HG03103 (cell line): Measurements from ENCODE around the gene TMEM80.
"Not testable (repeated sequence)": the region's sequence is repeated elsewhere in the genome, so short reads cannot be mapped to it uniquely, and the experiment has no call there.

ENCODE experiments used
- ATAC-seq: cut with Tn5 transposase; IDR thresholded peaks from one replicate; pipeline ENCODE4 v1.9.1; 2021; ENCODE audit warnings: low read depth; ENCODE audit not compliant: unreplicated experiment

TMEM80 gene

DNA sequence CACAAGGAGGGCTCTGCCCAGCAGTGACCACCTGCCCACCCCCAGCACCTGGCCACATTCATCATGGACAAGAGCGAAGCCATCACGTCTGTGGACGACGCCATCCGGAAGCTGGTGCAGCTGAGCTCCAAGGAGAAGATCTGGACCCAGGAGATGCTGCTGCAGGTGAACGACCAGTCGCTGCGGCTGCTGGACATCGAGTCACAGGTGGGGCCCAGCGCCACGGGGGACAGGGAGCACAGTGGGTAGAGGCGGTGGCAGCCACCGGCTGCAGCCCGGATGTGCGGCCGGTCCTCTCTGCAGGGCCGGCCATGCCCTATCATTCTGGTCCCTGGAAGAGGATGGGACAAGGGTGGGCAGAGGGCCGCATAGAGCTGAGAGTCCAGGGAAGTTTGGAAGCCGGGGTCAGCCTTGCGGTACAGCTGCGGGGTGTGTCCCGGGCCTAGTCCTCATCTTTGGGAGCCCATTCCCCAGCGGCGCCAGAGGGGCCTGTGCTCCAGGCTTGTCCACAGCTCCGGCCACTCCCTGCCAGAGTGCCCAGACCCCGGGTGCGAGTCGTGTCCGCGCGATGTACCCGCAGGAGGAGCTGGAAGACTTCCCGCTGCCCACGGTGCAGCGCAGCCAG is 24.5 kb downstream of the TMEM80 start:
- no peak for ATAC-seq

DNA sequence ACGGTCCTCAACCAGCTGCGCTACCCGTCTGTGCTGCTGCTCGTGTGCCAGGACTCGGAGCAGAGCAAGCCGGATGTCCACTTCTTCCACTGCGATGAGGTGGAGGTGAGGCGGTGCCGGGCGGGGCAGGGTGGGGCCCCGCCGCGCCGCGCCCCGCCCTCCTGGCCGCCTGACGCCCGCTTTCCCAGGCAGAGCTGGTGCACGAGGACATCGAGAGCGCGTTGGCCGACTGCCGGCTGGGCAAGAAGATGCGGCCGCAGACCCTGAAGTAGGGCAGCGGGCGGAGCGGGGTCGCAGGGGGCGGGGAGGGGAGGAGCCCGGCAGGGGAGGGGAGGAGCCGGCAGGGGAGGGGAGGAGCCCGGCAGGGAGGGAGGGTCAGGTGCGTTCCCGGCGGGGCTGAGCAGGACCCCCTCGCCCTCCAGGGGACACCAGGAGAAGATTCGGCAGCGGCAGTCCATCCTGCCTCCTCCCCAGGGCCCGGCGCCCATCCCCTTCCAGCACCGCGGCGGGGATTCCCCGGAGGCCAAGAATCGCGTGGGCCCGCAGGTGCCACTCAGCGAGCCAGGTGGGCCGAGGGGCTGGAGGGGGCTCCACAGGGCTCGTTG is 25.1 kb downstream of the TMEM80 start:
- no peak for ATAC-seq

DNA sequence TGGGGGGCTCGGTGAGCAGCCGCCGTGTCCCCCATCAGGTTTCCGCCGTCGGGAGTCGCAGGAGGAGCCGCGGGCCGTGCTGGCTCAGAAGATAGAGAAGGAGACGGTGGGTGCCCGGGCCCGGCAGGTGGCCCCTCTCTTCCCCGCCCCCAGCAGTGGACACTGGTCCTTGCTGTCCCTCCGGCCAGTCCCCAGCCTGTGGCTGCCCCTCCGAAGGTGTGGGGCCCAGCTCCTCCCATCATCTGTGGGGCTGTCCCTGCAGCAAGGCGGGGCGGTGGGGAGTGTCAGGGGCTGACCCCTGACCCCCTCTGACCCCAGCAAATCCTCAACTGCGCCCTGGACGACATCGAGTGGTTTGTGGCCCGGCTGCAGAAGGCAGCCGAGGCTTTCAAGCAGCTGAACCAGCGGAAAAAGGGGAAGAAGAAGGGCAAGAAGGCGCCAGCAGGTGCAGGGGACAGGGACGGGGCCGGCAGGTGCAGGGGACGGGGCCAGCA is 25.7 kb downstream of the TMEM80 start:
- ATAC-seq, result no peak

DNA sequence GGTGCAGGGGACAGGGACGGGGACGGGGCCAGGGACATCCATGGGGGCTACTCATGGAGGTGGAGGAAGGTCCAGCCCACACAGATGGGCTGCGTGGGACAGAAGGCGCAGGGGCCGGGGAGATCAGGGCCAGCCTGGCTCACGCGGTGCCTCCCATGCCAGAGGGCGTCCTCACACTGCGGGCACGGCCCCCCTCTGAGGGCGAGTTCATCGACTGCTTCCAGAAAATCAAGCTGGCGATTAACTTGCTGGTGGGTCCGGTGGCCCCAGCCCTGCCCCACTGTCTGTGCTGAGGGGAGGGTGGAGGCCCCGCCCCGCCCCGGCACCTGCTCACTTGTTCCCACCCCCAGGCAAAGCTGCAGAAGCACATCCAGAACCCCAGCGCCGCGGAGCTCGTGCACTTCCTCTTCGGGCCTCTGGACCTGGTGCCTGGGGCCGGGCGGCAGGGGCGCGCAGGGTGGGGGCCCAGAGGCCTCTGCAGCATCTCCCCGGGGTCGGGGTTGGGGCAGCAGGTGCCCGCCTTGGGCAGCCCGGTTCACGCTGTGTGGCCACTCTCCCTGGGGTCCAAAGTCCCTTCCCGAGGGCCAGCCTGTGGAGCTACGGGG is 26.2 kb downstream of the TMEM80 start:
- no peak for ATAC-seq

DNA sequence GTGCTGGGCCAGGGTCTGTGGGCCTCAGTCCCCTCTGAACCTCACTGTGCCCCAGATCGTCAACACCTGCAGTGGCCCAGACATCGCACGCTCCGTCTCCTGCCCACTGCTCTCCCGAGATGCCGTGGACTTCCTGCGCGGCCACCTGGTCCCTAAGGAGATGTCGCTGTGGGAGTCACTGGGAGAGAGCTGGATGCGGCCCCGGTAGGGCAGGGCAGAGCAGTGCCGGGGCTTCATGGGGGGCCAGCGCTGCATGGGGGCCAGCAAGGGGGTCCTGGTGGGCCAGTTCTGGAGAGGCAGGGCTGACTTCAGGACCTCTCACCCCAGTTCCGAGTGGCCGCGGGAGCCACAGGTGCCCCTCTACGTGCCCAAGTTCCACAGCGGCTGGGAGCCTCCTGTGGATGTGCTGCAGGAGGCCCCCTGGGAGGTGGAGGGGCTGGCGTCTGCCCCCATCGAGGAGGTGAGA is 26.8 kb downstream of the TMEM80 start:
- ATAC-seq, result no peak

DNA sequence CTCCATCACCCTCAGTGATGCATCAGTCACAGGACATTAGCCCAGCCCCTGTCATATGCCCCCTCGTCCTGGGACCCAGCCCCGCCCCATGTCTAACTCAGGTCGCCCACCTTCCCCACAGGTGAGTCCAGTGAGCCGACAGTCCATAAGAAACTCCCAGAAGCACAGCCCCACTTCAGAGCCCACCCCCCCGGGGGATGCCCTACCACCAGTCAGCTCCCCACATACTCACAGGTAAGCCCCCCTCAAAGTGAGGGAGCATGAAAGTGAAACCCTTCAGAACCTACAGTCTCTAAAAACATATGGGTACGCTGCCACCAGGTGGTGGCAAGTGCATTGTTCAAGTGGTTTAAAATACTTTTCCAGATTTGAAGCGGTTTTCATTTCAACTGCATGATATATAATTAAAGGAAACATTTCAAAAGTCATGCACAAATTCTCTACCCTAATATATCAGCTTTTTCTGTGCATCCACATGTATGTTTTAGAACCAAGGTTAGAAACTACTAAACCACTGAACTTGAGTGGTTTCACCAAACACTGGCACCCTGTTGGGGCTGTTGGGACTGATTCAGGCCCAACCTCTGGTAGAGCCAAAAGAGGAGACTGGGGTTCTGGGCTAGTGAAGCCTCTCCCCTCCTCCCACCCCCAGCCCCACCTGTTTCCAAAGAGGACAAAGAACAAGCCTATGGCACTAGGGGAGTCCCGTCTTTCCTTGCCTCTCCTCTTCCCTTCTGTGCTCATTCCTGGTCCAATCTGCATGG is 27.7 kb downstream of the TMEM80 start:
- ATAC-seq, result no peak

DNA sequence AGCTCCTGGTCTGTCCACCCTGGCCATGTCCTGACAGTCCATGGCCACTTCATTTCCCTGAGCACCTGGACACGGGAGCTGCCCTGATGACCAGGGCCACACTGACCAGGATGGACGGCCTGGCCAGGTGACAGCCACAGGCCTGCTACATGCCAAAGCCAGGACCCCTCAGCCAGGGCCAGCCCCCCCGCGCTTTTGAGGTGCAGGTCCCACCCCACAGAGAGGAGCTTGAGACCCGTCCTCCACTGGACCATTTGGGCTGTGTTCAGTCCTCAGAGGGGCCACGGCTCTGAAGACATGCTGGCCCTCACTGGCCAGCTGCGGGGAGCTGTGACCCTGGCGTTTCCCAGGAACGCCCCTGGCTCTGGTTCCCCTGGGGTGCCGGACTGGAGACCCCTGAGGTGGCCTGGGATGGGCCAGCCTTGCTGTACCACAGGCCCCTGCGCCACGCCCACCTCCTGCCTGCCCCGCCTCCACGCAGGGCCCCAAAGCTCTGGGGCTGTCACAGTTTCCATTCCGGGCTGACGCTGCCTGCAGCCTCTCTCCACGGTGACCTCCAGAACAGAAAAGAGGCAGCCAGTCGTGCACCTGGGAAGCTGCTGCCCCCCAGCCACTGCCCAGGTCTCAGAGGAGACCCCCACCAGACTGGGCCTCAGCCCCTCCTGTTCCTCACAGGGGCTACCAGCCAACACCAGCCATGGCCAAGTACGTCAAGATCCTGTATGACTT is 28.6 kb downstream of the TMEM80 start:
- no peak for ATAC-seq

DNA sequence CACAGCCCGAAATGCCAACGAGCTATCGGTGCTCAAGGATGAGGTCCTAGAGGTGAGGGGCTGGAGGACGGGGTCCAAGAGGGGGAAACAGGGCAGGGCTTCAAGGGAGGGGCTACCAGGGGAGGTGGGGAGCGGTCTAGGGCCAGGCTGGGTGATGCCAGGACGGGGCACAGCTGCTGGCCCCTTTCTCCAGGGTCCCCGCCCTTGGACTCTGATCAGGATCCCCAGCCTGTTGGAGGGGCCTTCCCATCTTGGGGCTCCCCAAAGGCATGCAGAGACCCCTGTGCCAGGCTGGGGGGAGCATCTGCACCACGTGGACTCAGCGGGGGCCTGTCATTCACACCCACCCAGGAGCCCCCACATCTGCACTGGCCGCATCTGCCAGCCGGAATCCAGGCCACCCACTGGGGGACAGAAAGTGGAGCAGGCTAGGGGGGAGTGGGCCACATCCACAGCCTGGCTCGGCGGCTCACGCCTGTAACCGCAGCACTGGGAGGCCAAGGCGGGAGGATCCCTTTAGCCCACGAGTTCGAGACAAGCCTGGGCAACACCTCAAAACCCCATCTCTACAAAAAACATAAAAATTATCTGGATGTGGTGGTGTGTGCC is 29.3 kb downstream of the TMEM80 start:
- ATAC-seq, result no peak

DNA sequence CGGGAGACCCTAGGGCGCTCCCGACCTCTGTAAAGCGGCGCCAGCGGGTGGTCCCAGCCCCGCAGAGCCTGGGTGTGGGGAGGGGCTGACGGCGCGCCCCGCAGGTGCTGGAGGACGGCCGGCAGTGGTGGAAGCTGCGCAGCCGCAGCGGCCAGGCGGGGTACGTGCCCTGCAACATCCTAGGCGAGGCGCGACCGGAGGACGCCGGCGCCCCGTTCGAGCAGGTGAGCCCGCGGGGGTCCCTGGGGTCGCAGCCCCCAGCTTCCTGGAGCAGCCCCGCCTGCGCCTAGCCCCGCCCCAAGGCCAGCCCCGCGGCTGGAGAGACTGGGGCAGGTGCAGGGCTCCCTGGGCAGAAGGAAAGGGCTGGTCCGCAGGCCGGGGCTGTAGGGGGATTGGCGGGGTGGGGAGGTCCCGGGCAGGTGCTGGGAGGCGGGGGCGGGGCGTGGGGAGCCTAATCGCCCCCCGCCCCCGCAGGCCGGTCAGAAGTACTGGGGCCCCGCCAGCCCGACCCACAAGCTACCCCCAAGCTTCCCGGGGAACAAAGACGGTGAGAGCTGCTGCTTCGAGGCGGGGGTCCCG is 30.1 kb downstream of the TMEM80 start:
- ATAC-seq, result no peak

DNA sequence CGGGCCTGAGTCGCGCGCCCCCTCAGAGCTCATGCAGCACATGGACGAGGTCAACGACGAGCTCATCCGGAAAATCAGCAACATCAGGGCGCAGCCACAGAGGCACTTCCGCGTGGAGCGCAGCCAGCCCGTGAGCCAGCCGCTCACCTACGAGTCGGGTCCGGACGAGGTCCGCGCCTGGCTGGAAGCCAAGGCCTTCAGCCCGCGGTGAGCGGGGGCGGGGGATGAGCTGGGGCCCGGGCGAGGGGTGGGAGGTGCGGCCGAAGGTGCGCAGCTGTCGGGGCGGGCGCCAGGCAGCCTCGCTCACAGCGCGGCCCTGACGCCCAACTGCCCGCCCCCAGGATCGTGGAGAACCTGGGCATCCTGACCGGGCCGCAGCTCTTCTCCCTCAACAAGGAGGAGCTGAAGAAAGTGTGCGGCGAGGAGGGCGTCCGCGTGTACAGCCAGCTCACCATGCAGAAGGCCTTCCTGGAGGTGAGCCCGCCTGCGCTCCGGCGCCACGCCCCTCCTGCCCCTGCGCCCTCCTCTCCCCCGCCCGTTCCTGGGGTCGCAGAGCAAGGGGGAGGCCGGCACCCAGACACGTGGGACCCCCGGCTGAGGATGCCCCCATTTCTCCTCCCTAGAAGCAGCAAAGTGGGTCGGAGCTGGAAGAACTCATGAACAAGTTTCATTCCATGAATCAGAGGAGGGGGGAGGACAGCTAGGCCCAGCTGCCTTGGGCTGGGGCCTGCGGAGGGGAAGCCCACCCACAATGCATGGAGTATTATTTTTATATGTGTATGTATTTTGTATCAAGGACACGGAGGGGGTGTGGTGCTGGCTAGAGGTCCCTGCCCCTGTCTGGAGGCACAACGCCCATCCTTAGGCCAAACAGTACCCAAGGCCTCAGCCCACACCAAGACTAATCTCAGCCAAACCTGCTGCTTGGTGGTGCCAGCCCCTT is 30.9 kb downstream of the TMEM80 start:
- ATAC-seq, result no peak

DNA sequence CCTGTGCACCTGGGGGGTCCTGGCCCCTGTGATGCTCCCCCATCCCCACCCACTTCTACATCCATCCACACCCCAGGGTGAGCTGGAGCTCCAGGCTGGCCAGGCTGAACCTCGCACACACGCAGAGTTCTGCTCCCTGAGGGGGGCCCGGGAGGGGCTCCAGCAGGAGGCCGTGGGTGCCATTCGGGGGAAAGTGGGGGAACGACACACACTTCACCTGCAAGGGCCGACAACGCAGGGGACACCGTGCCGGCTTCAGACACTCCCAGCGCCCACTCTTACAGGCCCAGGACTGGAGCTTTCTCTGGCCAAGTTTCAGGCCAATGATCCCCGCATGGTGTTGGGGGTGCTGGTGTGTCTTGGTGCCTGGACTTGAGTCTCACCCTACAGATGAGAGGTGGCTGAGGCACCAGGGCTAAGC is 31.7 kb downstream of the TMEM80 start:
- no peak for ATAC-seq

DNA sequence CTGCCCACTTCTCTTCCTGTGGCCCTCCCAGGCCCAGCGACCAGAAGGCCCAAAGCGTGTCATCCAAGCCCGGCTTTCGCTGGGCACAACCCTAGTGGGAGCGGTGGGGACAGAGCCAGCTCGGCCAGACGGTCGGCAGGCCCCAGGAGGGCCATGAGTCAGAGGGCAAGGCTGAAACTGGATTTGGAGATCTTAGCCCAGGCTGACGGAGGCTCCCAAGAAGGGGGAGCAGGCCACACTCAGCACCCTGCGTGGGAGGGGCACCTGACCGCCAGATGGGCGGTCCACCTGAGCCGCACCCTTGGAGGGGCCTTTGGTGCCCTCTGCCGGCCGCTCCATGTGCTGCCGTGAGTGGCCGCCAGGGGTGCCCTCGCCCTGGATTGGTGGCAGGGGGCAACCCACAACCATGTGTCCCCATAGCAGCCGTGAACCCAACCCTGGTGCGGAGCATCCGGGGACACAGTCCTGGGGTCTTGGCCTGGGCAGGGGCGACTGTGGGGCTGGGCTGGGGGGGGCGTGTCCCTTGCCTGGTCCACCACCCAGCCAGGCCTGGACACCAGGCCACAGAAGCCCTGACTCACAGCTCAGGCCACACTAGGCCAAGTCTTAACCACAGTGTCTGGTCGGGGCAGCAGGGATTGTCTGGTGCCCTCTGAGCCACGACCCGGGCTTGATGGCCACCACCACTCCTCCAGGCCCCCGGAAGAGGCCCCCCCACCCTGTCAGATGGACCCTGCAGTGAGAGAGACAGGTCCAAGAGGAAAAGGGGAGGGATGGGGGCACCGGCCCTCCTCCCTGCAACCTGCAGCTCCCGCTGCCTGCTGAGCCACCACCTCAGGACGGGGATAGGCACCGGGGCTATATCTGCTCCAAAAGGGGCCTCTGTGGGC is 32.5 kb downstream of the TMEM80 start:
- no peak for ATAC-seq

DNA sequence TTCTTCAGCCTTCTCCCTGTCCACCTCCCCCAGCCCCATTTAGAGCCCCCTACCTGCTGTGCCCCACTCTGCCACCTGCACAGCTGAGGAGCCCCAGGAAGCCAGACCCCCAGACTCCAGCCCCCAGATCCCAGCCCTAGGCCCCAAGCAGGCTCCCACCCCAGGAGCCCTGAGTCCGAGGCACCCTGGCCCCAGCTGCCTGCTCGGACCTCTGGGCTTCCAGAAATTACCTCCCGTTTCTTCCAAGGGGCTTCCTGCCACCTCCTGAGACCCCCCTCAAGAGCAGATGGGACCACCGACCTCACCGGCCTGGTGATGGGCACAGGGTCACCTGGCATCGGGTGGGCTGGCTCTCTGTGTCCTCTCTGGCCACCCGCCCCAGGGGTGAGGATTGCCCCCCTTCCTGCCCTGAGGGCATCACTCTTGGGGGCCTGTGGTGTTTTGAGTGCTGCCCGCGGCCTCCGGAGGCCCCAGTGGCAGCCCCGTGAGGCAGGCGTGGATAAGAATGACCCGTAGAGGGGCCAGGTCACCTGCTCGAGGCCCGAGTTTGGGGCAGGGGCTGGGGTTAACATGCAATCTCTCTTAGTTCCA is 33.4 kb downstream of the TMEM80 start:
- no peak for ATAC-seq

DNA sequence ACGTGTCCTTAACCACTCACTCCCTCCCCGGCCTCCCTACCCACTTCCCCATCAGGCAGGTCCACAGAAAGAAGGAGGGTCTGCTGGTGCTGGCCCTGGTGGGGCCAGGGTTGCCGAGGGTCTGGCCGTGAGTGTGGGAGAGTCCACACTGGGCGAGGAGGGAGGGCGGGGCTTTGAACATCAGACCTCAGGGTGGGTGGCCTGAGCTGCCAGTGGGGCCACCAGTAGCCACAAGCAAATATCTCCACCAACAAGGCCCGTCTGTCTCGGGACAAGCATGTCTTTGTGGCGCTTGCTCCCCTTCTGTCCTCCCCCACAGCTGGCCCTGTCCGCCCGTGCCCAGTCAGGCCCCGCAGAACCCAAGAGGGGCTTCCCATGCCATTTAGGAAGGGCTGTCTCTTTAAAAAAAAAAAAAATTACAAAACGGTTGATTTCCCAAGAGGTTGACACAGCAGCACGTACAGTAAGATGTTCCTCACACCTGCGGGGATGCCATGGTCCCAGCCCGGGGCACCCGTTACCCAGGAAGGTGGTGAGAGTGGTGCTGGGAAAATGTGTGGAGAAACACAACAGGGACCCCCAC is 34.0 kb downstream of the TMEM80 start:
- ATAC-seq, result no peak

DNA sequence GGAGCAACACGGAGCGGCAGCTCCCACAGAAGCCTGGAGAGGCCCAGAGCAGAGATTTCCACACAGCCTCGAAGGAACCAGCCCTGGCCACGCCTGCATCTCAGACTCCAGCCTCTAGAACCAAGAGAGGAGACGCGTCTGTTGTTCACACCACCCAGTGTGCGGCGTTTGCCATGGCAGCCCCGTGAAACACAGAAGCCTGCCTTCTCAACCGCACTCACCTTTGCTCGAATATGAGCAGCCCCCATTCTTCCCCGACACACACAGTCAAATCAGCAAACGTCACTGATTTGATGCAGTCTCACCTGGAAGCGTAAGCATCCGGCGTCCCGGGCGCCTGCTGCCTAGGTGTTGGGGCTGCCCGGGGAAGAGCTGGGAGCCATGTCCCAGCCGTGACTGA is 37.5 kb downstream of the TMEM80 start:
- ATAC-seq, result no peak

DNA sequence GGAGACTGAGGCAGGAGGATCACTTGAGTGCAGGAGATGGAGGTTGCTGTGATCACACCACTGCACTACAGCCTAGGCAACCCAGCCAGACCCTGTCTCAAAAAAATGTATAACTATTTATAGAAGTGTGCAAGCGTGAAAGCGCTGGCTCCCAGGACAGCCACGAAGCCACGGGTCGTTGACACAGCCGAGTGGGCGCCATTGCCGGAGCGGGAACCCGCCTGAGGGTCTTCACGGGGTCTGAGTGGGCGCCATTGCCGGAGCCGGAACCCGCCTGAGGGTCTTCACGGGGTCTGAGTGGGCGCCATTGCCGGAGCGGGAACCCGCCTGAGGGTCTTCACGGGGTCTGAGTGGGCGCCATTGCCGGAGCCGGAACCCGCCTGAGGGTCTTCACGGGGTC is 38.9 kb downstream of the TMEM80 start:
- not testable (repeated sequence) for ATAC-seq

DNA sequence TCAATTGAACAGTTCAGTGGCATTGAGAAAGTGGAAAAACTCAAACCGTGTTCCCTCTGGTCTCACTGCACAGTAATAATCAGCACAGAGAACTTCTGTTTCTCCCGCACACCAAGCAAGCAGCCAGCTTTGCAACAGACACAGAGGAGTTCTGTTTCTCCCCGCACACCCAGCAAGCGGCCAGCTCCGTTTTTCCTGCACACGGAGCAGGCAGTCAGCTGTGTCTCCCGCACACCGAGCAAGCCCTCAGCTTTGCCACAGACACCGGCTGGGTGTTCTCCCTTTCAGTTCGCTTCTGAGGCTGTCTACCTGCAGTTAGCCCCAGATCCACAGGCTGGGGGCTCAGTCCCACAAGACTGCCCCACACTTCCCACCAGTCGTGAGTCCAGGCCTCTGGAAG is 41.8 kb downstream of the TMEM80 start:
- ATAC-seq, result no peak
